GM23338 (cell line): ENCODE results near the gene ANKRD6. TPM values are rescaled to one million over a fixed set of nuclear protein-coding genes. Genes with fewer than 3 reads are reported as not detected.
A peak's percentile ranks its signal among the peaks of the same experiment; 100 is the strongest.

Source experiments
- ATAC-seq: fragments of 200-7000 bp; cut with Tn5 transposase; 3 replicates; pipeline ENCODE4 v1.9.1; 2020
- DNase-seq: peaks from one replicate; pipeline ENCODE4 v3.0.0-alpha.2; 2015; ENCODE audit warnings: low spot score
- H2AFZ ChIP-seq: fragments of 200-600 bp; sonication (generic); 2 replicates; pipeline ENCODE4 v1.8.0; 2016; ENCODE audit warnings: antibody characterized with exemption, mild to moderate bottlenecking, moderate library complexity
- H3F3A ChIP-seq: fragments of 200-600 bp; sonication (generic); replicated peaks from 2 replicates; pipeline ENCODE4 v1.8.0; 2017; ENCODE audit warnings: antibody characterized with exemption, mixed run types, low read depth
- H3K27ac ChIP-seq: fragments of 200-600 bp; sonication (generic); 2 replicates; pipeline ENCODE4 v1.6.1; 2016; ENCODE audit warnings: low read depth
- H3K27me3 ChIP-seq: fragments of 200-600 bp; sonication (generic); 2 replicates; pipeline ENCODE4 v1.8.0; 2016; ENCODE audit warnings: mild to moderate bottlenecking, mixed run types, moderate library complexity; ENCODE audit not compliant: insufficient read depth
- H3K36me3 ChIP-seq: fragments of 200-600 bp; sonication (generic); 2 replicates; pipeline ENCODE4 v1.8.0; 2016; ENCODE audit warnings: mild to moderate bottlenecking; ENCODE audit not compliant: insufficient read depth
- H3K4me1 ChIP-seq: fragments of 200-600 bp; sonication (generic); 2 replicates; pipeline ENCODE4 v1.8.0; 2016; ENCODE audit warnings: mild to moderate bottlenecking, moderate library complexity; ENCODE audit not compliant: insufficient read depth
- H3K4me2 ChIP-seq: fragments of 200-600 bp; sonication (generic); 2 replicates; pipeline ENCODE4 v1.7.1; 2017; ENCODE audit warnings: mixed run types
- H3K4me3 ChIP-seq: fragments of 200-600 bp; sonication (generic); 2 replicates; pipeline ENCODE4 v1.6.1; 2016; ENCODE audit warnings: mixed run types
- H3K79me2 ChIP-seq: fragments of 200-600 bp; sonication (generic); replicated peaks from 2 replicates; pipeline ENCODE4 v1.8.0; 2017; ENCODE audit warnings: mild to moderate bottlenecking; ENCODE audit not compliant: insufficient read depth
- H3K9me2 ChIP-seq: fragments of 200-600 bp; sonication (generic); 2 replicates; pipeline ENCODE4 v1.8.0; 2017; ENCODE audit not compliant: insufficient read depth
- H4K20me1 ChIP-seq: fragments of 200-600 bp; sonication (generic); replicated peaks from 2 replicates; pipeline ENCODE4 v1.8.0; 2017; ENCODE audit warnings: mild to moderate bottlenecking; ENCODE audit not compliant: insufficient read depth
- H3K27ac Mint-ChIP-seq: 2 replicates; pipeline ENCODE4 v1.8.0; 2020; ENCODE audit warnings: inconsistent platforms, mild to moderate bottlenecking, moderate library complexity, mixed read lengths
- H3K27me3 Mint-ChIP-seq: 3 replicates; pipeline ENCODE4 v1.8.0; 2022; ENCODE audit warnings: low read depth, mild to moderate bottlenecking, moderate library complexity, mixed read lengths, inconsistent platforms; ENCODE audit not compliant: insufficient read depth, poor library complexity
- H3K36me3 Mint-ChIP-seq: 3 replicates; pipeline ENCODE4 v1.8.0; 2021; ENCODE audit warnings: low read depth, mild to moderate bottlenecking, inconsistent platforms, moderate library complexity, mixed read lengths
- H3K4me1 Mint-ChIP-seq: 3 replicates; pipeline ENCODE4 v1.8.0; 2020; ENCODE audit warnings: mild to moderate bottlenecking, inconsistent platforms, mixed read lengths
- H3K4me3 Mint-ChIP-seq: 3 replicates; pipeline ENCODE4 v1.8.0; 2021; ENCODE audit warnings: moderate library complexity, mild to moderate bottlenecking, inconsistent platforms, mixed read lengths
- H3K9me3 Mint-ChIP-seq: 3 replicates; pipeline ENCODE4 v1.8.0; 2020; ENCODE audit warnings: moderate library complexity, mild to moderate bottlenecking, inconsistent platforms, mixed read lengths
- CREB1 ChIP-seq: fragments of 250-450 bp; sonication (Bioruptor Pico); IDR thresholded peaks from 2 replicates; pipeline ENCODE4 v1.5.0; 2020; ENCODE audit warnings: low read depth, mild to moderate bottlenecking, moderate library complexity
- ETS1 ChIP-seq: IDR thresholded peaks from 2 replicates; pipeline ENCODE4 v1.6.1; 2016; ENCODE audit warnings: antibody characterized with exemption
- EZH2 ChIP-seq: fragments of 200-600 bp; sonication (generic); IDR thresholded peaks from one replicate; pipeline ENCODE4 v1.8.0; 2017; ENCODE audit warnings: antibody characterized with exemption, mild to moderate bottlenecking, low read depth; ENCODE audit not compliant: unreplicated experiment
- EZH2phosphoT487 ChIP-seq: fragments of 200-600 bp; sonication (generic); IDR thresholded peaks from one replicate; pipeline ENCODE4 v1.8.1; 2018; ENCODE audit warnings: antibody characterized with exemption; ENCODE audit not compliant: unreplicated experiment
- NANOG ChIP-seq: IDR thresholded peaks from 2 replicates; pipeline ENCODE4 v1.6.1; 2016; ENCODE audit warnings: antibody characterized with exemption, borderline replicate concordance
- POLR2AphosphoS5 ChIP-seq: IDR thresholded peaks from 2 replicates; pipeline ENCODE4 v1.6.1; 2016; ENCODE audit warnings: antibody characterized with exemption, low read depth
- REST ChIP-seq: IDR thresholded peaks from one replicate; pipeline ENCODE4 v1.6.1; 2018; ENCODE audit warnings: antibody characterized with exemption; ENCODE audit not compliant: unreplicated experiment
- STAT1 ChIP-seq: IDR thresholded peaks from one replicate; pipeline ENCODE4 v1.6.1; 2016; ENCODE audit warnings: antibody characterized with exemption; ENCODE audit not compliant: unreplicated experiment
- ZNF114 ChIP-seq: fragments of 250-450 bp; sonication (Bioruptor Pico); IDR thresholded peaks from 2 replicates; pipeline ENCODE4 v1.5.0; 2020; ENCODE audit warnings: mild to moderate bottlenecking, moderate library complexity
- ZNF331 ChIP-seq: fragments of 250-450 bp; sonication (Bioruptor Pico); IDR thresholded peaks from 2 replicates; pipeline ENCODE4 v1.5.0; 2020; ENCODE audit warnings: low read depth, mild to moderate bottlenecking, moderate library complexity
- polyA plus RNA-seq: library from polyadenylated mRNA; unstranded; fragments of >200 nt; fragmentation: Nextera tagmentation; extraction: Ambion mirVana; gene quantifications from 2 replicates; pipeline ENCODE4 v1.2.1, GENCODE V29; 2016
- total RNA-seq: library from RNA; depleted of rRNA; stranded (reverse); fragments of >200 nt; shearing (Covaris generic); gene quantifications from 2 replicates; pipeline ENCODE4 v1.2.3, GENCODE V29; 2014

ANKRD6 gene
- total and polyA plus RNA-seq, 2 experiments from 2014 or later, result 3.2 to 9.2 TPM

- TF ChIP-seq REST (no peak), NANOG (no peak), CREB1 (CRISPR knock-in tag) (0 out of 2 replicates have a peak, but pooled peaks have one; percentile 3), ZNF331 (CRISPR knock-in tag) (no peak), EZH2phosphoT487 (no peak), EZH2 (no peak), ZNF114 (CRISPR knock-in tag) (0 out of 2 replicates have a peak, but pooled peaks have one; percentile 39)
Observed at GRCh38 chr6:89483111-89483720, 50.3 kb downstream of the ANKRD6 start (continued).

GRCh38 chr6:89485320-89485719 lies 52.4 kb downstream of the ANKRD6 start:
- Histone ChIP-seq H2AFZ (no peak overlapping the region), H3K9me2 (no peaks in the 10 kb centered on the region), H4K20me1 (no peaks in the 10 kb centered on the region), H3K4me2 (no peak overlapping the region), H3K79me2 (no peaks in the 10 kb centered on the region), H3F3A (no peaks in the 10 kb centered on the region), H3K27ac (no peak overlapping the region), H3K4me1 (peaks cover 27% of the 10 kb centered on the region), H3K27me3 (no peaks in the 10 kb centered on the region), H3K4me3 (no peak overlapping the region), H3K36me3 (no peaks in the 10 kb centered on the region)
- Mint-ChIP-seq H3K36me3 (no peaks in the 10 kb centered on the region), H3K4me3 (no peak overlapping the region), H3K9me3 (no peaks in the 10 kb centered on the region), H3K27ac (no peak overlapping the region), H3K4me1 (peaks cover 41% of the 10 kb centered on the region), H3K27me3 (peaks cover 3% of the 10 kb centered on the region)
- DNase-seq (no peak), ATAC-seq (no peak)
- no peak for TF ChIP-seq ETS1
- no peak for TF ChIP-seq EZH2phosphoT487
- TF ChIP-seq EZH2, result no peak
- TF ChIP-seq ZNF114 (CRISPR knock-in tag), result no peak
- TF ChIP-seq CREB1 (CRISPR knock-in tag), result no peak
- TF ChIP-seq ZNF331 (CRISPR knock-in tag), result no peak
- TF ChIP-seq STAT1, result no peak
- no peak for TF ChIP-seq POLR2AphosphoS5
- no peak for TF ChIP-seq REST
- TF ChIP-seq NANOG, result no peak
